ENCODE measurements around the gene CRELD1.
"Not testable (repeated sequence)": the region's sequence is repeated elsewhere in the genome, so short reads cannot be mapped to it uniquely, and the experiment has no call there.

CRELD1 gene

GRCh38 chr3:9937486-9938238 lies 4.0 kb downstream of the CRELD1 start:
- DNase-seq: no peak

DNA sequence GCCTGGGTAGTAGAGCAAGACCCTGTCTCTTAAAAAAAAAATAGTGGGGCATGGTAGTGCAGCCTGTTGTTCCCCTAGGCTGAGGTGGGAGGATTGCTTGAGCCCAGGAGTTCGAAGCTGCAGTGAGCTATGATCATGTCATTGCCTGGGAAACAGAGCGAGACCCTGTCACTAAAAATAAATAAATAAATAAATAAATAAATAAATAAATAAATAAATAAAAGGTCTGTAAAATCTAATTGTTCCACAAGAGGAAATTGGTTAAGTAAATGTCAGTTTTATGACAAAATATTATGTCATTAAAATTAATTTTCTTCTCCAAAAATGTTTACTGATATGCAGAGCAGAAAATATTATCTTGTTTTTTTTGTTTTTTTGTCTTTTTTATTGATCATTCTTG lies 5.3 kb downstream of the CRELD1 start:
- DNase-seq: no peak

DNA sequence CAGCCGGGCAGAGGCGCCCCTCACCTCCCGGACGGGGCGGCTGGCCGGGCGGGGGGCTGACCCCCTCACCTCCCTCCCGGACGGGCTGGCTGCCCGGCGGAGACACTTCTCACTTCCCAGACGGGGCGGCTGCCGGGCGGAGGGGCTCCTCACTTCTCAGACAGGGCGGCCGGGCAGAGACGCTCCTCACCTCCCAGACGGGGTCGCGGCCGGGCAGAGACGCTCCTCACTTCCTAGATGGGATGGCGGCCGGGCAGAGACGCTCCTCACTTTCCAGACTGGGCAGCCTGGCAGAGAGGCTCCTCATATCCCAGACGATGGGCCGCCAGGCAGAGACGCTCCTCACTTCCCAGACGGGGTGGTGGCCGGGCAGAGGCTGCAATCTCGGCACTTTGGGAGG lies 6.3 kb downstream of the CRELD1 start:
- DNase-seq: not testable (repeated sequence)

- DNase-seq: no peak
These were observed 7.1 kb downstream of the CRELD1 start for GRCh38 chr3:9940746-9941145.

DNA sequence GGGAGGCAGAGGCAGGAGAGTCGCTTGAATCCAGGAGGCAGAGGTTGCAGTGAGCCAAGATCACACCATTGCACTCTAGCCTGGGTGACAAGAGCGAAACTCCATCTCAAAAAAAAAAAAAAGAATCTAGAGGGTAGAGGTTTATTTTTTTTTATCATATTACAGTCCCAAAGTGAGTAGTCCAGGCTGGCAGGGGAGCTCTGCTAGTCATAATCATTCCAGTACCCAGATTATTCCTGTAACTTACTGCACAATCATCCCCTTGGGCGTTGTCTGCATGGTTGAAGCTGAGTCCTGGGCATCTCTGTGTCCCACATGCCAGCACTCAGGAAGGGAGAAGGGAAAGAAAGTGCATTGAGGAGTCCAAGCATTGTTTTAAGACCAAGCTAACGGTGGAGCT lies 8.5 kb downstream of the CRELD1 start:
- no peak for DNase-seq

DNA sequence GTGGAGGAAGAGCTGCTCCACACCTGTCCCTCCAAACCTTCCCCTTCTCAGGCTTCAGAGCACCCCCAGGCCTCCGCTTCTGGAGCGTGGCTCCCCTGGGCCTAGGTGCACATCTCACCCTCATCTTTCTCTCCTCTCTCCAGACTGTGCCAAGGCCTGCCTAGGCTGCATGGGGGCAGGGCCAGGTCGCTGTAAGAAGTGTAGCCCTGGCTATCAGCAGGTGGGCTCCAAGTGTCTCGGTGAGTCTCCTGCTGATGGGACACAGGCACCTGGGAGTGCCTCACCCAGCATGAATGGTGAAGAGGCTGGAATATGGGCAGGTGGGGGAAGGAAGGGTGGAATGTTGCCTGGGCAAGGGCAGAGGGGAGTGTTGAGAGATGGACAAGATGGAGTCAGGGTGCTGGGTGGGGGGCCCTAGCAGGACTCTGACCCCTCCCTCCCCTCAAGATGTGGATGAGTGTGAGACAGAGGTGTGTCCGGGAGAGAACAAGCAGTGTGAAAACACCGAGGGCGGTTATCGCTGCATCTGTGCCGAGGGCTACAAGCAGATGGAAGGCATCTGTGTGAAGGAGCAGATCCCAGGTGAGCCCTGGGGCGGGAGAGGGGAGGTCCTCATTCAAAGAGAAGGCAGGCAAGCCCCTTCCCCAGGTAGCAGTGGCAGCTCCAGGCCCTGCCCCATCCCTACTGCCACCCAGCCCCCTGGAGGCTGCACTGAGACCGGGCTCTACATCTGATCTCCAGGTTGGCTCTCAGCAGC lies 9.5 kb downstream of the CRELD1 start:
- DNase-seq: no peak

DNA sequence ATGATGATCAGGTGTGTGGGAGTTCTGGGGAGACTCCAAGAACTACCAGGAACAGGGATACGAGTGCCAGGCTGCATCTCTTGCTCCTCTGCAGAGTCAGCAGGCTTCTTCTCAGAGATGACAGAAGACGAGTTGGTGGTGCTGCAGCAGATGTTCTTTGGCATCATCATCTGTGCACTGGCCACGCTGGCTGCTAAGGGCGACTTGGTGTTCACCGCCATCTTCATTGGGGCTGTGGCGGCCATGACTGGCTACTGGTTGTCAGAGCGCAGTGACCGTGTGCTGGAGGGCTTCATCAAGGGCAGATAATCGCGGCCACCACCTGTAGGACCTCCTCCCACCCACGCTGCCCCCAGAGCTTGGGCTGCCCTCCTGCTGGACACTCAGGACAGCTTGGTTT lies 10.6 kb downstream of the CRELD1 start:
- no peak for DNase-seq

- DNase-seq: no peak
These were observed 11.7 kb downstream of the CRELD1 start for GRCh38 chr3:9945358-9945757.

- DNase-seq: no peak
These were observed 12.7 kb downstream of the CRELD1 start for GRCh38 chr3:9946112-9947024.

GRCh38 chr3:9947025-9947995 lies 13.7 kb downstream of the CRELD1 start:
- no peak for DNase-seq

DNA sequence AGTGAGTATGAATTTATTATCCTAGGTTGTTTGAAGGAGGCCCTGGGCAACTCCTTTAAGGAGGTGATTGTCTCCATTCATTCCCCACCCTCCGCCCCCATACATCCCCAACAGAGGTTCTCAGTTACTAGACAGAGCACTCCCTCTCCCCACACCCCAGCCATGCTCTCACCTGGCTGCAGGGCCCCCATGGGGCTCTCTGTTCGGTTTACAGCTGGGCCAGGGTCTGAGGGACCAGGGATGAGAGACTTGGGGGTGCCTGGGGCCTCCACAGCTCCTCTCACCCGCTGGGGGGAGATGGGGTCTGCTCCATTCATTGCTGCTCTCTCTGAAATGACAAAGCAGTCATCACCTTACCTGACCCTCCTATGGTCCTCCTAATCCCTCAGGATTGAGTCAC lies 15.0 kb downstream of the CRELD1 start:
- no peak for DNase-seq

GRCh38 chr3:9949115-9949514 lies 15.5 kb downstream of the CRELD1 start:
- no peak for DNase-seq

GRCh38 chr3:9949626-9950025 lies 16.0 kb downstream of the CRELD1 start:
- DNase-seq: no peak

DNA sequence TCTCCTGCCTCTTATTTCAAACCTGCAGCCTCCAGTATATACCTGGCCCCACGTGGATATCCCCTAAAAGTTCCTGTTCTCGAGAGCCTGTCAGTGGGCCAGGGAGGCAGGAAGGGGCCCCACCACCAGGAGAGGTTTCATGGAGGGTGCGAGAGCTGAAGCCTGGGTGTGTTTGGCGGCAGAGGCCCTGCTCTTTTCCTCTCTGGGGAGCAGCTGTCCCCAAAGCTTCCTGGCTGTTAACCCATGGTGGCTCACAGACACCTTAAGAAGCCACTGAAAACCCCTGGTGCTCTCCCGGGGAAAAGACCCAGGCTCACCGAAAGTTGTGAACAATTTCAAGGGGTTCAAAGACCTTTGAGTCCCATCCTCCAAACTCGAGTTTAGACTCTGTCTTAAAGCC lies 17.5 kb downstream of the CRELD1 start:
- DNase-seq: no peak

GRCh38 chr3:9951598-9951961 lies 17.9 kb downstream of the CRELD1 start:
- DNase-seq: no peak

DNA sequence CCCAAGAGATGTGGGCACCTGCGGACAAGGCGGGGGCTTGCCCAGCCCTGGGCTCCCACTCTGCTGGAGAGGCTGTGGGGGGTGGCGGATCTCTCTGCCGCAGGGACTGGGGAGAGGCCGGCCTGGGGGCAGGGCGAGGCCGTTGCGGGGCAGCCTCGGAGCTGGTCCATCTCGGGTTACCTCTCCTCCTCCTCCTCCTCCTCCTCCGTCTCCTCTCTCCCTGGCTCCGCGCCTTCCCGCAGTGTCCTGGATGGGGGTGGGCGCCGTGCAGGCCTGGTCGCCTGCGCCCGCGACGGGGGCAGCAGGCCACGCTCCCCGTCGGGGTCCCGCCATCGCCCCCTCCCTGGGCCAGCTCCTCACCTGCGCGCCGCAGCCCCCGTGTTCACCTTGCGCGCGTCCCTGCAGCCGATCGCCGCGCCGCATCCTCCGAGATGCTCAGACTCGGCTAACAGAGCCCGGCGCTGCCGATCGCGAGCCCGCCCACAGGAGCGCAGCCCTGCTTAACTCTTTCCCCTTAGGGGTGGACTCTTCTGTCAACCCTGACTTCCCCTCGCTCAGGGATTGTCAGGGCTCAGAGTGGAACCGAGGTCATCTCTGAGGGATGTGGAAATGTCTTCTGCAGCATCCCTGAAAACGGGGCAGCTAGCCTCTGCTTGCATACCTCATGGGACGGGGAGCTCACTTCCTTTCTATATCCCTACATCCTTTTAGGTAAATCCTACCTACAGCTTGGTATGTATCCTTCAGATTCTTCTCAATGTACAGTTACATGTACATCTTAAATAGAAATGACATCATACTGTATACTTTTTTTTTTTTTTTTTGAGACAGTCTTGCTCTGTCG lies 18.6 kb downstream of the CRELD1 start, which contains the start of gene PRRT3:
TSS of gene PRRT3 (minus strand) at position 447 of the 844 bp plus-strand sequence. CDS start 2,293 bp downstream, outside the sequence.
- no peak for DNase-seq

DNA sequence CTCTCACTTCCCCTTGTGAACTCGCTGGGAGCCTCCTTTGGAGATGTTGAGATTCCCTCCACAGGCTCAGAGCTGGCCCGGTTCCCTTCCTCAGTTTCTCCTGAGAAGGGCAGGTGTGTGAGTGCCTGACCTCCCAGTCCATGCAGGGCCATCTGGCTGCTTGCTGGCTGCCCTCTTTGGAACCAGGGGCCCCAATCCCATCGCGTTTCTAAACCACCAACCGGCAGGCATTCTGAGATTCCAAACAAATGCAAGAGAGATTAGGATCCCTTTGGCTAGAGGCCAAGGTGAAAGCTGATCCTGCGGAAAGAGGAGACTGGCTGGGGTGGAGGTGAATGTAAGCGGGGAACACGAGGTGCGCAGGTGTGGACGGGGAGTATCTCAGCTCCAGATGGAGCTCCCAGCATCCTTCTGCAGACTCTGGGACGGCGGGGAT lies 21.5 kb downstream of the CRELD1 start:
- DNase-seq: no peak

GRCh38 chr3:9955611-9956352 lies 22.1 kb downstream of the CRELD1 start:
- DNase-seq: no peak

DNA sequence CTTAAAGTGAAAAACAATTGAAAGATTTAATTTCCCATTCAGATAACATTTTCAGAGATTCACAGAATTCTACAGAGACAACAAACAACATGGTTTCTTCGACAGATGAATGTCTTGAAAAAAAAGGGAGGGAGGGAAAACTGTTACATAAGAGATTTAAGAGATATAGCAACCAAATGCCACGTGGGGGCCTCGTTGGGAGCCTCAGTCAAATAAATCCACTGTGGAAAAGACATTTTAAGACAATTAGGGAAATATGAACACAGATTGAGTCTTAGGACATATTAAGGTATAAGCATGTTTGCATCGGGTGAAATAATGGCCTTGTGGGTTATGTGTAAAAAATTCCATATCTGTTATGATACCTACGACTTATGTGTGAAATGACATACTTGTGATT lies 23.6 kb downstream of the CRELD1 start:
- no peak for DNase-seq

- no peak for DNase-seq
These were observed 31.7 kb downstream of the CRELD1 start for GRCh38 chr3:9965200-9965875.
